HG02623 (cell line): ENCODE data around the gene BTD.
"Not testable (repeated sequence)": the region's sequence is repeated elsewhere in the genome, so short reads cannot be mapped to it uniquely, and the experiment has no call there.

Experiments
- ATAC-seq: cut with Tn5 transposase; IDR thresholded peaks from one replicate; pipeline ENCODE4 v1.9.1; 2021; ENCODE audit warnings: moderate library complexity; ENCODE audit not compliant: unreplicated experiment

Gene BTD

GRCh38 chr3:15602146-15602536 is 596 bp downstream of the BTD start:
- ATAC-seq: peak; percentile 3

GRCh38 chr3:15602816-15603215 is 1.3 kb downstream of the BTD start:
- not testable (repeated sequence) for ATAC-seq

DNA sequence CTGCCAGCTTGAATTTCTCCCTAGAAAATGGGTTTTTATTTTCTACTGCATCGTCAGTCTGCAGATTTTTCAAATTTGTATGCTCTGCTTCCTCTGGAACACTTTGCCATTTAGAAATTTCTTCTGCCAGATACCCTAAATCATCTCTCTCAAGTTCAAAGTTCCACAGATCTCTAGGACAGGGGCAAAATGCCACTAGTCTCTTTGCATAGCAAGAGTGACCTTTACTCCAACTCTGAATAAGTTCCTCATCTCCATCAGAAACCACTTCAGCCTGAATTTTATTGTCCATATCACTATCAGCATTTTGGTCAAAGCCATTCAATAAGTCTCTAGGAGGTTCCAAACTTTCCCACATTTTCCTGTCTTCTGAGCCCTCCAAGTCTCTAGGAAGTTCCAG is 3.0 kb downstream of the BTD start:
- ATAC-seq: not testable (repeated sequence)

- no peak for ATAC-seq
Measured at GRCh38 chr3:15606434-15606891, 4.9 kb downstream of the BTD start.

DNA sequence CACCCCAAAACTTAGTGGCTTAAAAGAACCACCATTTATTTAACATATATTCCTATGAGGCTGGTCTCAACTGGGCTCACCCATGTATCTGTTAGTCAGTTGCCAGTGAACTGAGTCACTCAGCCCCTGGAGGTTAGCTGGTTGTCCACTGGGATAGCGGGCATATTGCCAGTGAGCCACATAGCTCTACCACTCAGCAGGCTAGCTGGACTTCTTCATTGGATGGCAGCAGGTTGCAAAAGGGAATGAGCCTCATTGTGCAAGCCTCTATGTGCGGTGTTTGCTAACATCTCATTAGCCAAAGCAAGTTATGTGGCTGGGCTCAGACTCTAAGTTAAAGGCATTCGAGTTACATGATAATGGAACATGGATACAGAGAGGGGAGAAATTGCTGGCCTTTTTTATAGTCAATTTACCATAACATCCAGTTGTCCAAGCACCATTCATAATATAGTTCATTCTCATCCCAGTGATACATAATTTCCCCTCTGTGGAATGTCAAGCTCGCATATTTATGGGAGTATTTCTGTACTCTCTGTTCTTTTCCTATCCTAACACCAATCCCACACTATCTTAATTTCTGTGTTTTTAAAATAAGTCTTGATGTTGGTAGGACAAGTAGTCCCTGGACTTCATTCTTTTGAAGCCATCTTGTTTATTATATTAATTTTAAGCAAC is 8.7 kb downstream of the BTD start:
- no peak for ATAC-seq

GRCh38 chr3:15611018-15611417 is 9.5 kb downstream of the BTD start:
- no peak for ATAC-seq

- no peak for ATAC-seq
Measured at GRCh38 chr3:15612001-15612400, 10.5 kb downstream of the BTD start.

GRCh38 chr3:15614958-15615357 is 13.4 kb downstream of the BTD start:
- no peak for ATAC-seq

GRCh38 chr3:15616053-15616452 is 14.5 kb downstream of the BTD start:
- no peak for ATAC-seq

- not testable (repeated sequence) for ATAC-seq
Measured at GRCh38 chr3:15619659-15620464, 18.3 kb downstream of the BTD start.

DNA sequence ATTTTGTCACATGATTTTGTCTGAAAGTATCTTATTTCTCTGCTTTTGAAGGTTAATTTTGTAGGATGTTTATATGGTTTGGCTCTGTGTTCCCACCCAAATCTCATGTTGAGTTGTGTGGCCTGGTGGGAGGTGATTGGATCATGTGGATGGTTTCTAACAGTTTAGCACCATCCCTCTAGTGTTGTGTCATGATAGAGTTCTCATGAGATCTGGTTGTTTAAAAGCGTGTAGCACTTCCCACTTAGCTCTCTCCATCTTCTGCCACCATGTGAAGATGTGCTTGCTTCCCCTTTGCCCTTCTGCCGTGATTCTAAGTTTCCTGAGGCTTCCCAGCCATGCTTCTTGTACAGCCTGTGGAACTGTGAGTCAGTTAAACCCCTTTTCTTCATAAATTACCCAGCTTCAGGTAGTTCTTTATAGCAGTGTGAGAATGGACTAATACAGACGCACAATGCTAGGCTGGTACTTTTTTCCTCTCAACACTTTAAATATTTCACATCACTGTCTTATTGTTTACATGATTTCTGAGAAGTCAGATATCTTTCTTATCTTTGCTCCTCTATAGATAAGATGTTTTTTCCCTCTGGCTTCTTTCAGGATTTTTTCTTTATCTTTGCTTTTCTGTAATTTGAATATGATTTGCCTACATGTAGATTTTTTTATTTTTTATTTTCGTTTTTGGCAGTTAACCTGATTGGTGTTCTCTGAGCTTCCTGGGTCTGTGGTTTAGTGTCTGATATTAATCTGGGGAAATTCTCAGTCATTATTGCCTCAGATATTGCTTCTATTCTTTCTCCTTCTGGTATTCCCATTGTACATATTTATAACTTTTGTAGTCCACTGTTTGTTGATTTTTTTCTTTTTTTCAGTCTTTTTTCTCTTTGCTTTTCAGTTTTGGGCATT is 22.2 kb downstream of the BTD start:
- no peak for ATAC-seq

DNA sequence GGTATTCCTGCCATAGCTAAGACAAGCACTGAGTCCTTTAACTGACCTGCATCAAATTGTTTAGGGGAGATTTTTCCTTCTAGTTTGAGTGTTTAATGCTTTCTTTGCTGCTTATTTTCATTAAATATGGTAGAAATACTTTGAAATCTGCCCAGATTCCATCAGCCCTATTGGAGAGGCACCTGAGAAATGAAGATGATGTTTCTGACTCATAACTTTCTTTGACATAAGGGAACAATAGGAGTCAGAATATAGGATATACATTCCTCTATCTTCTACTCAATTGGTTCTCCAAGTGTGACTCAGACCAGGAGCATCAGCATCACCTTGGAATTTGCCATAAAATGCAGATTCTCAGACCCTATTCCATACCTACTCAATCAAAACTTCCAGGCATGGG is 27.4 kb downstream of the BTD start:
- no peak for ATAC-seq

GRCh38 chr3:15629860-15630597 is 28.5 kb downstream of the BTD start:
- peak; percentile 94 for ATAC-seq

GRCh38 chr3:15630646-15631350 is 29.3 kb downstream of the BTD start:
- ATAC-seq: no peak

DNA sequence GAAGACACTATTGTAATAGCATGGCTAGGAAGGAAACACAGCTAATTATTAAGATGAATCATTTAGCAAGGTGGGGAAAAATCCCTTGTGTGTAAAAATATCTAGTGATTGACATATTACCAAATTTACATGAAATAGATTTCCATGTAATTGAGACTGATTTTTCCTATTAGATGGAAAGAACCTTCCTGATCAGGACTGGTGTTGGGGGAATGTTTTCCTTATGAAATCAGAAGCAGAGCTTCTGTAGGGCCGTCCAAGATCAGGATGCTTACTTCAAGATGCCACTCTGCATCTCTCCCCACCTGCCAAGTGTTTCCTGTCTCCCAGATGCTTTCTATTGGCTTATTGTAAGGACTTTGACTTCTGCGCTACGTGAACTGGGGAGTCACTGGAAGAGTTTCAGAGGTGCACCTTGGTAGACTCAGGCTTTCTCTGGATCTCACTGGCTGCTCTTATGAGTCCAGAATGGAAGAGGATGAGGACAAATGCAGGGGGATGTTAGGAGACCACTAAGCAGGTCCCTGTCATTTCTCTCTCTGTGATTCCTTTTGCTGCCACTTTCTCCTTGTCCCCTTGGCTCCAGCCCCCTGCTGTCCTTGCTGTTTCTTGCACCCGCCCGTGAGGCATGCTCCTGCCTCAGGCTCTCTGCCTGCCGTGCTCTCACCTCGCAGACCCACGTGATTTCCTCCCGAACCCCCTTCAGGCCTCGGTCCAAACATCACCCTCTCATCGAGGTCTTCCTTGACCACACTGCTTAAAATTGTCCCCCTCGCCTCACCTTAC is 30.1 kb downstream of the BTD start:
- ATAC-seq: no peak

- no peak for ATAC-seq
Measured at GRCh38 chr3:15632212-15632580, 30.7 kb downstream of the BTD start.

DNA sequence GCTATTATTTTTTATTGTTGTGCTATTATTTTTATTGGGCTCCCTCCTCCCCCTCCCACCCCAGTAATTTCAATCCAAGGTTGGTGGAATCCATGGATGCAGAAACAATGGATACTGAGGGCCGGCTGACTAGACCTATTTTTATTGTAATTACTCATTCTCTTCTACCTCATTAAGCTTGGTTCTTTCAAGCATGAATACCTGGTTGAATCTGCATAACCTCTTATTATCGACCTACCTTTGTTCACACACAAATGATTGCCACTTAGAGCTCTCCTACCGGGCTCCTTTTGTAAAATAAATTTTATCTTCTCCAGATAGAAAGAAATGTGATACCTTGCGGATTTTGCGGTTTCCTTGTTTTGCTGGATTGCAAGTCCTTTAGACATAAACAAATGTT is 31.6 kb downstream of the BTD start:
- ATAC-seq: no peak

DNA sequence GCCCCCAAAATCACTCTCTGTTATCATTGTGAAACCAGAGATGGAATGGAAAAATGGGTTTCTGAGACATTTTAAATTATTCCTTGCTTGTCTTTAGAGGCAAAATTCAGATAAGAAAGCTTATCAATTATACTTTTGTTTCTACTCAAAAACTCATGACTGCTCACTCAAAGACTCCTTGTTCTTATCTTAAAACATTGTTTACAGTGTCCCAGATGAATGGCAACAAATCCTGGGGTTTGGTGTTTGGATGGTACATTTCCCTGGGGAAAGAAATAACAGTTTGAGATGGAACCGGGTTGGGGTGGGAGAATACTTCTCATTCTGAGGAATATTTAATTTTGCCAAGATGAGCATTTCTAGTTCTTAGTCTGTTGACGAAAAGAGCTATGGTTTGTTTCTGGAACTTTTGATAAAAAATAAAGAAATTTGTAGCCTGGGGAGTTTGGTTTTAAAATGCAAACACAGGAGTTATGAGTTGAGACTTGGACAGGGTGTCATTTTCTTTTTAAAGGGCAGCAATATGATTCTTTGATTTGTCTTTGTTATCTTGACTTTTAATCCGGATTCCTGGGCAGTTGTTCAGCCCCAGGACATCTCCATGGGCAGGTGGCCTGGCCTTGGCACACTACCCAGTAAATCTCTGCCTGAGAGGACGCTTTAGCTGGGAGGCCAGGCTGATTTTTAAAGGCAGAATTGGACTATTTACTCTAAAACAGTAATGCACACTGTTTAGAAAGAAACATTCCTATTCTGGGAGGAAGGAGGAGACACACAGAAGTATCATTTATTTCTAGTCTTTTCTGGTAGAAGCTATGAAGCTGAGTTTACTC is 32.4 kb downstream of the BTD start:
- ATAC-seq: no peak
